GM19372 (cell line): Measurements from ENCODE around the gene MYO5C.
A peak's percentile ranks its signal among the peaks of the same experiment; 100 is the strongest.

Experiments used
- ATAC-seq: cut with Tn5 transposase; IDR thresholded peaks from one replicate; pipeline ENCODE4 v1.9.1; 2021; ENCODE audit warnings: mild to moderate bottlenecking, low read depth, moderate library complexity; ENCODE audit not compliant: unreplicated experiment

Gene MYO5C

GRCh38 chr15:52218371-52218770 is 77.2 kb downstream of the MYO5C start:
- ATAC-seq = no peak

DNA sequence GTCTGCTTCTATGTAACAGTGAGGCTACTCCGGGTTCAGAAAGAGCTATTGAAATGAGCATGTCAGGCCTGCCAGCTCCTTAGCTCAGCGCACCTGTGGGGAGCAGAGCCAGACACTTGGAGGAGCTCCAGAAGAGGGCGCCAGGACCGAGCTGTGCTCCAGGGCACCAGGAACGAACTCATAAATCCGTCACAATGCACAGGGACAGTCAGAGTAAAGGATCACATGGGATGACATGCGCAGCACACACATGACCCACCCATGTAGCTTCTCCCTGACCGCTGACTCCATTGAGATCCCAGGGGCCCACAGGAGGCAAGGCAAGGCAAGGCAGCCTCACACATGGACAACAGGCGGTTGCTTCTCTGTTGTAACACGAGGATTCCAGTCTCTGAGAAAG is 78.4 kb downstream of the MYO5C start:
- no peak for ATAC-seq

DNA sequence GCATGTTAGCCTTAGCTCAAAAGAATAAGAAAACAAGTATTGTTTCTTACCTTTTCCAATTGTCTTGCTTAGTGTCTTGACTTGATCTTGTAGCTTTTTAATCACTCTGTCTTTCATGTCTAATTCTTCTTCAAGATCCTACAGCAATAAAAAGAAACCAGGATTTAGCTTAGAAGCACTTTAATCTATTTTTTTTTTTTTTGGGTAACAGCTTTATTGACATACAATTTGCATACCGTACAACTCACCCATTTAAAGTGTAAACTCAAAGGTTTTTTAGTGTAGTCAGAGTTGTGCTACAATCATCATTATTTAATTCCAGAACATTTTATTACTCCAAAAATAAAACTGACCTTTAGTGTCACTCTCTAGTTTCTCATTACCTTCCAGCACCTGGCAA is 81.1 kb downstream of the MYO5C start:
- no peak for ATAC-seq

- ATAC-seq = no peak
Observed at GRCh38 chr15:52213206-52213605, 82.4 kb downstream of the MYO5C start.

DNA sequence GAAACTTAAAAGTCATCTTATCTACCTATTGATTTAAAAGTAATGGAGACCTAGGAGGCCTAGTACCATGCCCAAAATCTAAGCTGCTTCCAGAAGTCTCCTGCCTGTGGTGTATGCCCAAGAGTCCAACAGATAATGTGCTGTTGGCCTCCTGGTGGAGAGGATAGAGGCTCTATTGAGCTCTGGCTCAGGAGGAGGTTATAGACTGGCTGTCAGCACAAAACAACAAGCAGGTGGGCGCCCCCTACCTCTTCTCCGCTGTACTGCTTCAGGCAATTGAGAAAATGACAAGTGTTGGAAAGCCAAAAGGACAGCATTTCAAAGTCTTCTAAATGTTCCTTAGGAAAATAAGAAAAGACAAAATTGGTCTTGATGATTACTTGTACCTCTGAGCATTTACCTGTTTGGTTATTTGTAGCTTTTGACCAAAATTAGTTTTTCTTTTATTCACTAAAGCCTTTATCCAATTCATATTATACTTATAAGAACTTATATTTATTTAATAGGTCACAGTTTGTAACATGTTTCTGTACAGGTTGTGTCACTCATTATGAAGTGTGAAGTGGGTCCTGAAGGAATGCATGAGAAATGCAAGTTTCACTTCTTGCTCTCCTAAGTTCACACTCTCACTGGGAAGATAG is 87.2 kb downstream of the MYO5C start:
- peak; percentile 79 for ATAC-seq

DNA sequence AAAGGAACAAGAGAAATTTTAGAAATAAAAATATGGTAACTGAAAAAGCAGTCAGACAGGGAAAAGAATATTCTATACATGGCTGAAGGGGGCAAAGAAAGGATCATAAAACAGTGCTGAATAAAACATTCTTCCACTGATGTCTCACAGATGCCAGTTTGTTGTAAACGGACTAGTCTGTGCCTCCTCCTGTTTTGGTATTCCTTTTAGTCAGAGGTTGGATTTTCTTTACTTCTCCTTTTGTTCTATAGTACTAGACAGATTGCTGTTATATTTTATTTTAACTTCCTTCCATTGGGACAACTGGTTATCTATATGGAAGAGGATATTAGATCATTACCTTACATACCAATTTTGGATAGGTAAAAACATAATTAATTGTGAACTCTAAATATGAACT is 88.4 kb downstream of the MYO5C start:
- ATAC-seq = no peak

GRCh38 chr15:52206446-52206845 is 89.2 kb downstream of the MYO5C start:
- ATAC-seq = no peak

DNA sequence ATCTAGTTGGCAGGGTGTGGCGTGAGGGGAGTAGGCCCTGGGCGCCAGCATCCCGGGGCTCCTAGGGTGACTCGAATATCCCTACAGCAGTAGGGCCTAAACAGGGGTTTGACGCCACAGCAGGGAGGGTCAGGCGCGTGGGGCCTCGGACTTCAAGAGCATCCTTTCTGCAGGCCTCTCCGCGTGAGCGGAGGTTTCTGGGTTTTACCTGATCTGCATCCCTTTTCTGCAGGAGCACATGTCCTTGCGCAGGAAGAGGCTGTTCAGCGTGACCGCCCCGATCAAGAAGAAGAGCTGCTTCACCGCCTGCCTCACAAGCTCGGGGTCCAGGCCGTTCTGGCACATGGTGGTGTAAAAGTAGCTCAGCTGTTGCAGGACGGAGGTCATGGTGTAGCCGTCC is 90.9 kb downstream of the MYO5C start:
- ATAC-seq = no peak

- ATAC-seq = no peak
Observed at GRCh38 chr15:52200831-52201365, 94.7 kb downstream of the MYO5C start.

GRCh38 chr15:52199271-52199670 is 96.3 kb downstream of the MYO5C start:
- ATAC-seq = no peak

DNA sequence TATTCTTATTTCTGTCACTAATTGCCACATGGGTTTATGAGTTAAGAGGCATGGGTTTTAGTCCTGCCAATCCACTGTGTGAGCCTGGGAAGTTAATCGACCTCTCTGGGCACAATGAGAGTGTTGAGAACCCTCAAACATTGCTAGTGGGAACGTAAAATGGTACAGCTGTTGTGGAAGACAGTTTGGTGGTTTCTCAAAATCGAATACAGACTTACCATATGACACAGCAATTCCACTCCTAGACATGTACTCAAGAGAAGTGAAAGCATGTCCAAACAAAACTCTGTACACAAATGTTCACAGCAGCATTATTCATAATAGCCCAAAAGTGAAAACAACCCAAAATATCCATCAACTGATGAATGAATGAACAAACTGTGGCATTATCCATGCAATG is 98.7 kb downstream of the MYO5C start:
- ATAC-seq = no peak

GRCh38 chr15:52193791-52194190 is 101.8 kb downstream of the MYO5C start:
- ATAC-seq = no peak

DNA sequence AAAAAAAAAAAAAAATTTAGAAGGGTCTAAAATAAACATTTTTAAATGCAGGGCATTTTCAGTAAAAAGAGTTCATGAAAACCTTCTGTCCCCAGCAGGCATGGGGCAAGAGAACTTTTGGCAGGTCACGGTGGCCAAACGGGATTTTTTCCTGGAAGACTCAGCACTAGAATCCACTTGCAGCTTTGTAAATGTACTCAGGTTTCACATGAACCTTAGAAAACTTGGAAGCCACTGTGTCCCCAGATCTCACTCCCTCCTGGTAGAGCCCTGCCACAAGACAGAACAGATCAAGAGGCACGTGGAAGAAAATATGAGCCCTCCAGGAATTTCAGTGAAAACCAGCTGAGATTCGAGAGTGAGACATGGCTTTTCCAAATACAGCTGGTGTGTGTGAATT is 102.3 kb downstream of the MYO5C start:
- ATAC-seq = no peak

- ATAC-seq = no peak
Observed at GRCh38 chr15:52191207-52191606, 104.4 kb downstream of the MYO5C start, which contains the start of gene GNB5. GNB5 (minus strand) TSS chr15:52191392; CDS start chr15:52184676, 6,716 bp downstream.

GRCh38 chr15:52186651-52187486 is 108.7 kb downstream of the MYO5C start:
- ATAC-seq = no peak

- no peak for ATAC-seq
Observed at GRCh38 chr15:52185151-52185561, 110.4 kb downstream of the MYO5C start.

DNA sequence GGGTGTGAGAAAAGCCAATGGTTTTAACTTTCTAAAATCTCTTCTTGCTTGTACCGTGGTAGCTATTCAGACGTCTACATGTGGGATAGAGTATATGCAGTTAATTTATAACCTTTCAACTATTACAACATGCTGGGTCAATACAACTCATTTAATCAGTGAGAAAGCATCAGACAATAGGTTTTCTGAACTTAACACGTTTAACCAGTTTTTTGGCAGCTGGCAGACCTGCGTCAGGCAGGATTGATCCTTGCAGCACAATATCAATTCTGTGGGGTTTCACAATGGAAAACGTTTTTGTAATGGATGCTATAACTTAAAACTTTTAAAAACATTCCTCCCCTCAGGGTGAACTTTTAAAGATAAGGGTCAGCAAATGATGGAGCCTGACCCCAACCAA is 110.9 kb downstream of the MYO5C start:
- no peak for ATAC-seq

DNA sequence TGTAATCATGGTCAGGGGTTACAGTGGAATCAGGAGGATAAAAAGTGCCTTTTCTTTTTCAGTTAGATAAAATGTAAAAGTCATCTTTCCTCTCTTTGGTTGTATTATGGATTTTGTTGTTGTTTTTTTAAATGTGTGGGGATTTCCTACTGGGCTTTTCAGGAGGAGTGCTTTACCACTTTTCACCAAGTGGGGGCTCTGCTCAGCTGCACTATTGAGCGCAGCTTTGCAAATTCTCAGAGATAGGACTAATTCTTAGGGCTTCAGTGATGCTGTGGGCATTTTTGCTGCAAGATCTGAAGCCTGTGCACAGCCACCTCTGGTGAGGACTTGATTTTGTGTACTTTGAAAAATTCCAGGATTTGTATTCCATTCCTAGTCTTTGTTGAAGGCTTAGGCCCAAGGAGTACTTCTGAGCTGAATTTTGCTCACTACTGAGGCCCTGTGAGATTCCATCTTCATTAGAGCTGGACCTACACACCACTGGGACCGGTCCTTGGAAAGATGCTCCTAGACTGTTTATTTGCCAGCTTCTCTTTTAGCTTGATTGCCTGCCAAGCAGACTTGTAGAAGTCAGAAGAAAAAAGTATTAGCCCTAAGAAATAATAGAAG is 111.9 kb downstream of the MYO5C start:
- no peak for ATAC-seq

DNA sequence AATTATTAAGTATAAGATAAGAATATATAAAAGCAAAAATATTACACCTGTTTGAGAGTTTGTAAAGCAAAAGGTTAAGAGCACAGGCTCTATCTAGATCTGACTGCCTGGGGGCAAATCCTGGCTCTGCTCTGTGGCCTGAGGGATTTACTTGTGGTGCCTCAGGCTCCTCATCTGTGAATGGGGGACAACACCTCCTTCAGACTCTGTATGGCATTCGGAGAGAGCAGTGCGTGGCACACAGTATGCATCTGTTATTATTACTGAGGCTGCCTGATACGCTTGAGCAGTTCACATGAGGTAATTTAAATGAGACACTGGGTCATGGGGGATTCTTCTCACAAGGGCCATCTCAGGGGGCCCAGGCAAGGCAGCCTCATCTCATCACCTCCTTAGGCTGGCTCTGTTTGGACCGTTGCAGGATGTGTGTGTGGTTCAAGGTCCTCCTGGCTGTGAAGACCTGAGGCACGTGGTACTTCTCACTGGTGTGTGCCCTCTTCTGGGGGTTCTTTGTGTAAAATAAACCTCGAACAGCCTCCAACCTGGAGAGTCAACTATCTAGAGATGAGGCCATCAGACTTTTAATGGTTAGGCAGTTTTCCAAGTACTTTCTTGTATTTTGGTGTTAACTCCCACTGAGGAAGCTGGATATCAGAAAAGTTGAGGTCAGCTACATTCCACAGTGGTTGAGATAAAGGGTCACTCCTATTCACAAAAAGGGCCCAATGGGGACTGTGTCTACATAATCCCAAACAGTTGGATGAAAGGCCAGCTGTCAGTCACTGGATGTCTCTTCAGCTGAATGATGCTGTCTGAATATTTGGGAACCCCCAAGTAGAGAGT is 113.4 kb downstream of the MYO5C start:
- no peak for ATAC-seq

DNA sequence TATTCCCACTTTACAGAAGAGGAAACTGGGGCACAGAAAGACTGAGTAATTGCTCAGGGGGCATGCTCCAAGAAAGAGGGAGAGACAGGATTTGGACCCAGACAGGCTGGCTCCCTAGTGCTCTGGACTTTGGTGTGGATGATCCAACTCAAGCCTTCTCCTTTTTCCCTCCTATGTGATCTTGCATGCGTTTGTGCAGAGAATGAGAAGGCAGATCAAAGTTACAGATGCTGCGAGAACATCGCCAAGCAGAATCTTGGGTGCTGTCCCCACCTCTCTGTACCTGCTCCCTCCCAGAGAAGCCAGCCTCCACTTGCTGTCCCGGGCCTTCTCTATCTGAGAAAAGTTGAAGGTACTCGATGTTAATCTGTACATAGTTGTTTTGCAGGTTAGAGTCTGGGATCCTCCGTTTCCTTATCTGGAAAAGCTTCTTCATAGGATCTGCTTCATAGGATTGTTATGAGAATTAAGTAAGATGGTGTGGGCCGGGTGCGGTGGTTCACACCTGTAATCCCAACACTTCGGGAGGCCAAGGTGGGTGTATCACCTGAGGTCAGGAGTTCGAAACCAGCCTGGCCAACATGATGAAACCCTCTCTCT is 114.7 kb downstream of the MYO5C start:
- ATAC-seq = no peak
